MM.1S (cell line): ENCODE data around the gene TRIM14.

ENCODE experiments used
- CTCF ChIP-seq: fragments of 300-600 bp; sonication (generic); IDR thresholded peaks from 2 replicates; pipeline ENCODE4 v1.5.1; 2016; ENCODE audit warnings: antibody characterized with exemption, low read length, mixed read lengths
- EZH2 ChIP-seq: fragments of 300-600 bp; sonication (generic); optimal IDR thresholded peaks from 2 replicates; pipeline ENCODE3; 2017; ENCODE audit warnings: low read depth, mild to moderate bottlenecking, antibody characterized with exemption, low read length, mixed read lengths

GRCh38 chr9:98132806-98133631 is 14.0 kb upstream of the TRIM14 start:
- TF ChIP-seq CTCF = 0 out of 2 replicates have a peak, but pooled peaks have one; percentile 3
- no peak for TF ChIP-seq EZH2
